BE2C (cell line): ENCODE data around the gene PIGO.

Experiments
- DNase-seq: peaks from one replicate; pipeline ENCODE4 v3.0.0-alpha.2; 2020
- H3K27me3 ChIP-seq: fragments of 250-450 bp; sonication (Bioruptor Pico); 2 replicates; pipeline ENCODE4 v1.5.1; 2020; ENCODE audit warnings: mild to moderate bottlenecking
- H3K36me3 ChIP-seq: fragments of 250-450 bp; sonication (Bioruptor Pico); 2 replicates; pipeline ENCODE4 v1.5.1; 2020; ENCODE audit warnings: mild to moderate bottlenecking
- H3K4me1 ChIP-seq: fragments of 250-450 bp; sonication (Bioruptor Pico); 2 replicates; pipeline ENCODE4 v1.5.1; 2020
- H3K4me3 ChIP-seq: 2 replicates; pipeline ENCODE4 v1.5.1; 2011; ENCODE audit warnings: low read depth, low read length
- H3K9me3 ChIP-seq: fragments of 250-450 bp; sonication (Bioruptor Pico); 2 replicates; pipeline ENCODE4 v1.5.1; 2020
- CTCF ChIP-seq: IDR thresholded peaks from 2 replicates; pipeline ENCODE4 v1.5.1; 2012; ENCODE audit warnings: mild to moderate bottlenecking, low read depth, low read length

The PIGO gene

GRCh38 chr9:35116898-35117551 is 20.6 kb upstream of the PIGO start:
- Histone ChIP-seq H3K9me3 (no peaks in the 10 kb centered on the region), H3K4me3 (peak overlapping the region; percentile 68), H3K36me3 (no peaks in the 10 kb centered on the region), H3K27me3 (no peaks in the 10 kb centered on the region), H3K4me1 (peaks cover 13% of the 10 kb centered on the region)
- DNase-seq = peak; percentile 92
- peak; percentile 97 for TF ChIP-seq CTCF

- Histone ChIP-seq H3K36me3 (no peaks in the 10 kb centered on the region), H3K9me3 (no peaks in the 10 kb centered on the region), H3K4me1 (peaks cover 16% of the 10 kb centered on the region), H3K27me3 (no peaks in the 10 kb centered on the region), H3K4me3 (peak overlapping the region; percentile 68)
- no peak for TF ChIP-seq CTCF
- no peak for DNase-seq
Measured at GRCh38 chr9:35116539-35116897, 20.1 kb upstream of the PIGO start.

GRCh38 chr9:35115680-35116538 is 19.5 kb upstream of the PIGO start, which contains the start of gene ATOSB:
TSS of gene ATOSB (minus strand) at chr9:35115862. CDS start at chr9:35108274, 7,588 bp downstream.
- TF ChIP-seq CTCF = no peak
- H3K9me3 ChIP-seq = no peaks in the 10 kb centered on the region
- H3K4me1 ChIP-seq = peaks cover 16% of the 10 kb centered on the region
- peak within 1 kb of the TSS; percentile 68 for H3K4me3 ChIP-seq
- peak; percentile 99 for DNase-seq
- H3K36me3 ChIP-seq = no peaks in the 10 kb centered on the region
- no peaks in the 10 kb centered on the region for H3K27me3 ChIP-seq

GRCh38 chr9:35114840-35115628 is 18.6 kb upstream of the PIGO start:
- H3K4me1 ChIP-seq = peaks cover 16% of the 10 kb centered on the region
- DNase-seq = peak; percentile 52

GRCh38 chr9:35114113-35114839 is 17.9 kb upstream of the PIGO start:
- no peak for TF ChIP-seq CTCF
- Histone ChIP-seq H3K4me1 (peaks cover 16% of the 10 kb centered on the region), H3K9me3 (no peaks in the 10 kb centered on the region), H3K27me3 (no peaks in the 10 kb centered on the region), H3K4me3 (peak overlapping the region; percentile 68), H3K36me3 (no peaks in the 10 kb centered on the region)
- peak; percentile 88 for DNase-seq

More at GRCh38 chr9:35114840-35115628, 18.6 kb upstream of the PIGO start:
- no peaks in the 10 kb centered on the region for H3K9me3 ChIP-seq
- no peaks in the 10 kb centered on the region for H3K27me3 ChIP-seq
- peak overlapping the region; percentile 68 for H3K4me3 ChIP-seq
- no peak for TF ChIP-seq CTCF
- no peaks in the 10 kb centered on the region for H3K36me3 ChIP-seq
